GM12873 (cell line): ENCODE measurements around the gene RAG2.
A peak's percentile ranks its signal among the peaks of the same experiment; 100 is the strongest.

Experiments used
- TF ChIP-seq, protein P1 (sequence below): IDR thresholded peaks from 2 replicates; pipeline ENCODE4 v1.5.1; 2012; ENCODE audit warnings: low read depth, mild to moderate bottlenecking, moderate library complexity, low read length, control low read depth; ENCODE audit not compliant: insufficient read depth; ENCODE audit errors: missing control alignments

The RAG2 gene

DNA sequence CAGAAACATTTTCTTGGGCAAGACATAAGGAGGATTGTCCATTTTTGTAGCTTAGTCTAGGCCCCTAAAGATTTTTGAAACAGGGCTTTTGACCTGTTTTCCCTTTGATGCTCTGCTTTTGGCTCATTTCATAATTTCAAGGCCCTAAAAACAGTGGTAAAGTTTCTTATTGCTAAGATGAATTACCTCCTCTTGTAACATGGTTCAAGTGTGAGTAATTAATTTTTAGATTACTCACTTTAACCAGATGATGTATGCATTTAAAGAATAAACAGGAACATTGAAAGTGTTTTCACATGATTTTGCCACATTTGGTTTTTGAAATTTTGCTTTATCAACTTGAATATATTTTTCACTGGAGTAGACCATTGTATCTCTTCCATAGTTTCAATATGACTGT lies 1.2 kb downstream of the RAG2 start:
- TF ChIP-seq, protein P1, sequence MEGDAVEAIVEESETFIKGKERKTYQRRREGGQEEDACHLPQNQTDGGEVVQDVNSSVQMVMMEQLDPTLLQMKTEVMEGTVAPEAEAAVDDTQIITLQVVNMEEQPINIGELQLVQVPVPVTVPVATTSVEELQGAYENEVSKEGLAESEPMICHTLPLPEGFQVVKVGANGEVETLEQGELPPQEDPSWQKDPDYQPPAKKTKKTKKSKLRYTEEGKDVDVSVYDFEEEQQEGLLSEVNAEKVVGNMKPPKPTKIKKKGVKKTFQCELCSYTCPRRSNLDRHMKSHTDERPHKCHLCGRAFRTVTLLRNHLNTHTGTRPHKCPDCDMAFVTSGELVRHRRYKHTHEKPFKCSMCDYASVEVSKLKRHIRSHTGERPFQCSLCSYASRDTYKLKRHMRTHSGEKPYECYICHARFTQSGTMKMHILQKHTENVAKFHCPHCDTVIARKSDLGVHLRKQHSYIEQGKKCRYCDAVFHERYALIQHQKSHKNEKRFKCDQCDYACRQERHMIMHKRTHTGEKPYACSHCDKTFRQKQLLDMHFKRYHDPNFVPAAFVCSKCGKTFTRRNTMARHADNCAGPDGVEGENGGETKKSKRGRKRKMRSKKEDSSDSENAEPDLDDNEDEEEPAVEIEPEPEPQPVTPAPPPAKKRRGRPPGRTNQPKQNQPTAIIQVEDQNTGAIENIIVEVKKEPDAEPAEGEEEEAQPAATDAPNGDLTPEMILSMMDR: no peak

DNA sequence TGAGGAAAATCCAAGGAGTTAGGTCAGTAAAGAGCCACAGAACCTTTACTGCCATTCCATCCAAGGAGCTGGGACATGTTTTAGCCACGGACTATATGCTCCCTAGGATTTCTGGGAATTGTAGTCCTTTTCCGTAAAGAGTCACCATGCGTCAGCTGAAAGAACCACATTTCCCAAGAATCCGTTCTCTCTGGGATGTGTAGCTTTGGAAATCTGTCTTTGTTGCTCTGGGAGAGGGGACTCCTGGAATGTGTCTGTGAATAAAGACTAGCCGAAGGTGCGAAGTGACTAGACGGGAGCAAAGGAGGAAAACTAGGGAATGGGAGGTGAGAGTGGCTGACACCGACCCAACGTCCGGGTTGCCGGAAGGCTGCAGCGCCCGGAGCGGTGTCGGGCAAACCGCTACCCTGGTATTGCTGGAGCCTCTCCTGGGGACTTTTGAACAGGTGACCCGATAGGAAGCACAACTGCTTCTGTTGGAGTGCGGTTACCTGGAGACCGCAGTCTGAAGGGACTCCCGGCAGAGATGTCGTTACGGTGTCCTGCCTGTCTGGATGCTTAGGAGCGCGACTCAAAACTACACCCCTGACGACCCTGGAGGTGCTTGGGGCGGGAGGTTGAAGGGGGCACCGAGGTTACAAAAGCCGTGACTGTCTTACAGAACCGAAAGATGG lies 3.6 kb downstream of the RAG2 start, which contains the start of gene IFTAP:
Gene IFTAP, plus strand, starts transcription at position 187 of the 674 bp plus-strand sequence. CDS start 15,602 bp downstream, outside the sequence.
- TF ChIP-seq, protein P1: no peak

DNA sequence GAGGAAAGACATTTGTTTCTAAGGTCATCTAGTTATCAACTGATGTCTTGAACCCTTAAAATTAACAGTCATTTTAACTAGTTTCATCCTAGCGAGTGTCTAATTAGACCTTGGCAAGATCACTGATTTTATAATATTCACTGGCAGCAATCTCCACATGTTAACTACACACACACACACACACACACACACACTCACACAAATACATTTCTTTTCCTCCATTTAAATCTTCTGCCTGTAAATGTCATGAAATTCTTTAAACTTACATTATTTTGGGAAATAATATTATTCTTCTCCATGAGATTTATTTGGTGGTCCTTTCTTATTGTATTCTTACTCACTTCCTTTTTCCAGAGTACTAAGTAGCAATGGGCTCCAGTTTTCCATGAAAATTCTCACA lies 6.6 kb downstream of the RAG2 start:
- TF ChIP-seq, protein P1: no peak

DNA sequence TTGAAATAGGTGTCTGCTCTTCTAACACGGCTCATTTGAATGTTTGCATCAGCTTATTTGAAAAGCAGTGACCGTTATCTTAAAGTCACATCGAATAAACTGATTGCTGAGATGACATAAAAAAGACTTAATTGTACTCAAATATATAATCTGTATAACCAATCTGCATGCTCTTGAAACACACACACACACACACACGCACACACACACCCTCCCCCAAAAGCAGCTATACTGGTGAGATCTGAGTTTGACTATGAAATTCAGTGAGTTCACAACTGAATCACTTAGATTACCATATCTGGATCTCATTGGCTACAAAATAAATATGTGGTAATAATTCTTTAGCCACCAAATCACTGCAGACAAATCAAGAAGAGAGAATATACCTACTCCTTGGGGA lies 7.5 kb downstream of the RAG2 start:
- TF ChIP-seq, protein P1: no peak

DNA sequence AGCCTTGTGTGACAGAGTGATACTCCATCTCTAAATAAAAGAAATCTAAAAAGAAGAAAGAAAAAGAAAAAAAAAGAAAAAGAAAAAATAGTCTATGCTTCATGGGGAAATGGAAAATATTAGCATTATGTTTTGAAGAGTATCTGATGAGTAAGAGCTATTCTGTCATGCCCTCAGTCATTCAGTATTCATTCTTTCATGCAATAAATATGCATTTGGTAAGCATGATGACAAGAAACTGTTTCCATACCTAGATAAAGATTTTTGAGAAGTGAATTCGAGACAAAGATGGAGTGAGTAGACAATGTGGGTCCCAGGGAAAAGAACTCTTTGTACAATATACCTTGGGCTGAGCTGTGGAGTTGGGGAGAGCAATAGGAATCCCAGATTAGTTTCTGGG lies 9.9 kb downstream of the RAG2 start:
- TF ChIP-seq, protein P1: no peak

DNA sequence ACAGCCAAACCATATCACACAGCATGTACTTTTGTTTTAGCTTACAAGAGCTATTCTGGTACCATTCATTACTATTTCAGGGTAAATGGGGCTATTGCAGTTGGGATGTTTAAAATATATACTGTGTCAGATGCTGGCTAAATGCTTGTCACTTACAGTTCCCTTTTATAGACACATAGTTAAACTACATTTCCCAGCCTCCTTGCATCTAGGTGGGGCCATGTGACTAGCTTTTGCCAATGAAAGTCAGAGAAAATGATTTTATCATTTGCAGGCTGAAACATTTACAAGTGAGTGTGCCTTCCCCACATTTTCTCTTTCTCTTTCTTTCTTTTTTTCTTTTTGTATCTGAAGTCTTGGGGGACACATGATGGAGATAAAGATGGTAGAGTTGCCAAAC lies 11.5 kb downstream of the RAG2 start:
- TF ChIP-seq, protein P1: no peak

DNA sequence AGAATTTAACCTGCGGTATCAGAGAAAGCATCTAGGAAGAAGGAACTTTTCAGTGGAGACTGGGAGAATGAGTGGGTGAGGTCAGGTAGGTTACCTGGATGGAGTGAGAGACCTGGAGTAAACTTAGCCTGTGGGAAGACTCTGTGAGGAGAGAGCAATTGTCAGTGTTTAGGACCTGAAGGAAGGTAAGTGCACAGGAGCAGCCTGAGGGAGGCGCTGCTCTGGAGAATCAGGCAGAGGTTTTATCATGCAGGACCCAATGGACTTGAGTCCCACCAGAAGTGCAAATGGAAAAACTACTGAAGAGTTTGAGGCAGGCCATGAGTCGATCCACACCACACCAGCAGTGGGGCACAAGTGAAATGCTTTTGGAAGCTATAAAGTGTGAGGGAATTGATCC lies 14.4 kb downstream of the RAG2 start:
- TF ChIP-seq, protein P1: peak; percentile 10
